Measurements from ENCODE around the gene EPB41L5.

EPB41L5 gene

DNA sequence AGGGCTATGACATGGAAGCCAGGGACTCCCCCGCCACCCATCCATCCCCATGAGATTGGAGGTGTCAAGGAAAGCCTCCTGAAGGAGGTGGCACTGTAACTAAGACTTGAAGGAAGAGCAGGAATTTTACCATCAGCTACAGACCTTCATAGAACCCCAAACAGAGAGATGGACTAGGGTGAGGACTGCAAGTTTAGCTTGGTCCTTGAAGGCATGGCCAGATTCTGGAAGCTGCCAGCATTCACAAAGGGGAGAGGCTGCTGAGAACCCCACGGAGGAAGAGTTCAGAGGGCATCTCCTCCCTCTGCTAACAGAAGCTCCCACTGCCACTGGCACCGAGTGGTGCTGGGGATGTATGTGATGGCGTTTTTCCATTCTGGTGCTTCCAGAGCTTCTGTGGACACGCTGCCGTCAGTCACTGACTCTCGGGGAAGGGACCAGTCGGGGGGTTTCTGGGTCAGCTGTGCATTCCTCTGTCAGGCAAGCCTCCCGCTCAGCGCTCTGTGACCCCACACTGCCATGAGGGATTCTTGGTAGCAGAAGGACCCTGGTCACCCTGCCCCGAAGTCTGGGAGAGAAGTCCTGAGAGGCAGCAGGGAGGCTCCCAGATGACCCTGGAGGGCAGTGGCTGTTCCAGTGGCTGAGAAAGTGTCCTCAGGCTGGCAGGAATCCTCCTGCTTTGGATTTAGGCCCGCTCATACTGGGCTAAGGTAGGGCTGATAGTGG lies 192.2 kb downstream of the EPB41L5 start:
- no peak for DNase-seq

DNA sequence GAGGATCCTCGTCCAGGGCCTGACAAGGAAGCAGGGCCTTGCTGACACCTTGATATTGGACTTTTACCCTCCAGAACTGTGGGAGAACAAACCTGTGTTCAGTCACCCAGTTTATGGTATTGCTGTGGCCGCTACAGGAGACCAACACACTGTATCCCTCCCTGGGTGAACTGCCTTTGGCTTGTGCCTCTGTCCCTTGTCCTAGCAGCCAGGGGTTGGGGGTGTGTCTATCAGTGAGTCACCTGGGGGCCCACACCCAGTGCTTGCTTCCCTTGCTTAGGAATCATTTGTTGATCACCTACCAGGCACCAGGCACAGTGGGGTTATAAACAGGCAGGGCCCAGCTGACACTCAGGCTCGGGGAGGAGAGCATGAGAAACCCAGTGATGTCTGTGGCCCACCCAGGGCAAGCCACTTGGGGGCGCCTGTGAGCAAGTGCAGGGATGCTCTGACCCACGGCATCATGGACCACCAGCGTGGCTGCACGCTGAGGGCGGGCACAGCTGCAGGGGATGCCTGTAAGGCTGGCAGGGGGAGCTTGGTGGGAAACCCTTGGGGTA lies 193.2 kb downstream of the EPB41L5 start:
- DNase-seq = peak; percentile 63 to 69

DNA sequence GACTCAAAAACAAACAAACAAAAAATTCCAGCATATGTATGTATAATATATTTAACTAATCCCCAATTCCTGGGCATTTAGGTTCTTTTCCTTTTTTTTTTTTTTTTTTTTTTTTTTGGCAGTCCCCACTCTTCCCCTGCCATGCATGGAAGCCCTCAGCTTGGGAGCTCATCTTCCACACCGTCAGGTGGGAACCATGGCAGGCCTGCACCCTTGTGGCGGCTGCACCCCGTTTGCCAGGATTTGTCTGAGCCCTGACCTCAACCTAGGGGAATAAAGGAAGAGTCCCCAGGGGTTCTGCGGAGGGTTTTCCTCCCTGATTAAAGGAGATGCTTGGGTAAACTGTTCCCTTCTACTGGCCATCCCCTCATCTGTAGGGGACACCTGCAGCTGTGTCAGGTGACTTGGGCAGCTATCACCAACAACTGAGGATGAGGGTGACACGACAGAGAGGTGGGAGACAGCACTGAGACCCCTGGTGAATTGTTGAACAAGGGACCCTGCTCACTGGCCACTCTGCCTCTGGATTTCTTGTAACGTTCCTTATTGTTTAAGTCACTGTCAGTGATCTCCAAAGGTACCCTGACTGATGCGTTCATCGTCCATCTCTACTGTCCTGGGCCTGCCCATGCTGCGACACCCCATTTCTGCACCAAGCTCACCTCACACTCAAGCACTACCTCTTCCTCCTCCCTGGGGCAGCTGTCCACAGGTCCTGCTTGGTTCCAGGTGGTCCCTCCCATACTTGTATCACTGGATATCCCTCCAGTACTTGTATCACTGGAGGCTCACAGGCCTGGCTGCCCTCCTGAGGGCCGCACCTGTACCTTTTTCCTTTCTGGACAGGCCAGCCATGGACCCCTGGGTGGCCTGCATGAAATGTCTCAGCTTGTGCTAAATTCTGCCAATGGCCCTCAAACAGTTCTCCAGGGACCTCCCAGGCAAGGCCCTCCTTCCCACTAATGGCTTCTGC lies 195.8 kb downstream of the EPB41L5 start:
- DNase-seq = no peak

DNA sequence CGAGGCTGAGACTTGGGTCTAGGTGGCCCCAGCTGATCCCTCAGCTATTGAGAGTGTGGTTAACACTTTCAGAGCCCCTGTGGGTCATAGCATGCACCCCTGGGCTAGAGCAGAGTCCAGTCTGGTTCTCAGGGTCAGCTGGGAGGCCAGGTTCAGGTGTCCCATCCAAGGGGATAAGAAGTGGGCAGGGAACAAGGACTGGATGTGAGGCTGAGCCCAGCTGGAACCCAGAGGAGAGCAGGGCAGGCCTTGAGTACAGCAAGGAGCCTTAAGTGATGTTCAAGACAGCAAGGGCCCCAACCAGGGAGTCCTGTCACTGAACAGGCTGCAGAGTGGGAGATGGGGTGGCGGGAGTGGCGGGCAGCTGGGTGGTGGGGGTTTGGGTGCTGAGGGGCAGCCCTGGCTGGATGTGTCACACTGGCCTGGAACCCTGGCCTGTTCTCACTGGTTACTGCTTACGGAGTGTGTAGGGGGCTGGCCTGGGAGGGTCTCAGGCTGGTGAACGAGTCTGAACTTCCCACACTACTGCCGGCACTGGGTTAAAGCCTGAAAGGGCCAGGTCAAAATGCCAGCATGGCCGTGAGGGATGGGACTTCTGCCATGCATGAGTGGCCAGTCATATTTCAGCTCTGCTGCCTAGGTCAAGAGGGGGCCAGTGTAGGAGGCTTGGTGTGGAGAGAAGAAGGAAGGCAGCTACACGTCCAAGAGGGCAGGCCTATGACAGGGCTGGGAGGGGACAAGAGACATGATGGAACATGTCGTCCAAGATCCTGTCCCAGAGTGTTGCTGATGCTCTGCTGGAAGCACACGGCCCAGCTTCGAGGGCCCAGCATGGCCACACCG lies 196.8 kb downstream of the EPB41L5 start:
- DNase-seq = no peak

- DNase-seq = no peak
Observed at GRCh38 chr2:120210270-120210693, 197.4 kb downstream of the EPB41L5 start.

DNA sequence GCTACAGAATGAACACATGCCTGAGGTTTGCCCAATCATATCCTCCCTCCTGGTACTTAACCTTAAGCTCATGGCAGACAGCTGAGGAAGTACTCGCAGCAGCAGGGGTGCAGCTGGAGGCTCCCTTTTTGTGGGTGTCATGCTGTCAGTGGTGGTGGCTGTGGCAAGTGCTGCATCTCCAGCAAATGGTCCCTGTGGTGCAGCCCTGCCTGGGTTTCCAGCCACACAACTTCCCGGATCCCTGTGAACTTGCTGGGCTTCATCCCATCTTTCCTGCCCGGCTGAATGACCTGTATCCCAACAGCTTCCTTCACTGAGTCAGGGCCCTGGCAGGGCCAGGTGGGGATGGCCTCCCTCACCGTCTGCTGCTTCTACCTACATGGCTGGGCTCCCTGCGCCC lies 205.3 kb downstream of the EPB41L5 start:
- no peak for DNase-seq

DNA sequence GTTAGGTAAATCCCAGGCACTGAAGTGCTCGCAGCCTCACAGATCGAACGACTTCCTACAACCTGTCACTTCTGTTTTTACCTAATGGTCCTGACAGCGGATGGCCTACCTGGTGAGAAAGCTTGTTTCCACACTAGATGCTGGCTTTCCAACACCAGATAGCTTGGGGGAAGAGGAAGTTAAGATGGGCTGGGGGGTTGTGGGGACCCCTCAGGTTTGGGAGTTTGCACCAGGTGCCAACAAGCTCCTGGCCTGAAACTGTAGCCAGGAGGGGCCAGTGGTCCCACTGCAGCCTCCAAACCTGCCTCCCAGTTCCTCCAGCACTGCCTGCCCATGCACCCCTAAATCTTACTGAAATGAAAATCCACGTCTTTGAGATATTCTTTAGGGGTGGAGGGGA lies 206.4 kb downstream of the EPB41L5 start:
- no peak for DNase-seq

DNA sequence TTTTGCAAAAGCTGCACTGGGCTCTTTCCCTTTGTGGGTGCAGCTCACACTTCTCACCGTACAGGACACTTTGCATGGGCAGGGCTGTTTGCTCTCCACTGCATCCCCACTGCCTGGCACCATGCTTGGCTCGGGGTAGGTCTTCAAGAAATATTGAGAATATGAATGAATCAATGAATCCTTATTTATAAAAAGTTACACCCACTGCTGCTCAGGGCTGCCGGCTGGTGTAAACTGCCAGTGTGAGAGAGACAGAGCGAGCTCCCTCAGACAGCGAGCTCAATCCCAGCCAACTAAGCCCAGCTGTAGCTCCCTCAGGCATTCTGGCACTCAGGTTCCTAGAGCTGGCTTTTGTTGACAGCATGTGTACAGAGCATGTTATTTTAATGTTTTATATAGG lies 206.9 kb downstream of the EPB41L5 start:
- DNase-seq = no peak

- DNase-seq = no peak
Observed at GRCh38 chr2:120220756-120221155, 207.9 kb downstream of the EPB41L5 start.

- no peak for DNase-seq
Observed at GRCh38 chr2:120221616-120222015, 208.7 kb downstream of the EPB41L5 start.

- DNase-seq = no peak
Observed at GRCh38 chr2:120222186-120223033, 209.5 kb downstream of the EPB41L5 start.

GRCh38 chr2:120223034-120223912 lies 210.4 kb downstream of the EPB41L5 start, which contains the start of gene TMEM185B:
Gene TMEM185B, minus strand, starts transcription at chr2:120223400. Its CDS starts 424 bp downstream, at chr2:120222976.
- peak; percentile 94 to 95 for DNase-seq

DNA sequence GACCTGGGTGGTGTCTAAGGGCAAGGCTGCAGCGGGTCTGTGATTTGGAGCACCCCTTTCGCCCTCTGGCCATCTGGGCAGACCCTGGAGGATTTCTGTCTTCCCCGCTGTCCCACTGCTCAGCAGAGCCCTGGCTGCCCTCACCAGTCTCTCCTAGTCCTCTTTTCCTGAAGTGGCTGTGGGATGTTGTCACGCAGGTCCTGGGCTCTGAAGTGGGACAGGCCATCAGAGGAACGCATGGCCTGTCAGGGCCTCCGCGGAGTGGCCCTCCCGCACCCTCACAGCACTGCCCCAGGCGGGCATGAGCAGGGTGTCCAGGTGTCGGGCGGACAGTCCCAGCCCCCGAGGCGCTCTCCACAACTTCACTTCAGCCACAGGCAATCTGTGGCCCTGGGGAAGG lies 211.4 kb downstream of the EPB41L5 start:
- DNase-seq = no peak

DNA sequence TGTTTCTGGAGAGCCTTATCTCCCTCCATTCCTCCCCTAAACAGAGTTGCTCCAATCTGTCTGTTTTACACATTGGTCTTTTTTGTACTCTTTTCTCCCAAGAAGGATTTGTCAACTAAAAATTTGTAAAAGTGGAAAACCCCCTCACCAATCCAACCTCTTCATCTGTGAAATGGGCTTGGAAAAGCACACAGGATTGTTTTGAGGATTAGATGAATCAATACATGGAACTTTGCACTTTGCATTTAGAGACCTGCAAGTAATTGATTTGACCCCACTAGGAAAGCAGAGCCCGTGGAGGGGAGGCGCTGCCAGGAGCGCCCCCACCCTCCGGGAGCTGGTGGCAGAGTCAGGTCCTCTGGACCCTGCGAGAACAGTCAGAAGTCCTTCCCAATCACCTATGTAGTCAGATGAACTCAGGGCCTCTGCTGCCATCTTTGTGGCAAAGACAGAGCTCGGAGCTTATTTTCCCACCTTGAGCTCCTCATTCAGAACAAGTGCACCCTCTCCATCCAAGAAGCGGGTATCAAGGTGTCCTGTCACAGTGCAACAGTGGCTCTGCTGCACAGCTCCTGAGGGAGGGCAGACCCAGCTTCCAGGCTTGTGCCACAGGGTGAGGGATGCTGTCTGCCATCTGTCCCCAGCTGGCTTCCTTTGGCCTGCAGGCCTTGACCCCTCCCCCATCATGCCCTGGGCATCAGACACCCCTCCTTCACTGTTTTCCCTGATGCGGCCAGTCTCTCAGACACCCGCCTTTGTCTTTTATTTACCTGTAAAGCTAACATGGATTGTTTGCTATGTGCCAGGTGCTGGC lies 212.1 kb downstream of the EPB41L5 start:
- DNase-seq = no peak

DNA sequence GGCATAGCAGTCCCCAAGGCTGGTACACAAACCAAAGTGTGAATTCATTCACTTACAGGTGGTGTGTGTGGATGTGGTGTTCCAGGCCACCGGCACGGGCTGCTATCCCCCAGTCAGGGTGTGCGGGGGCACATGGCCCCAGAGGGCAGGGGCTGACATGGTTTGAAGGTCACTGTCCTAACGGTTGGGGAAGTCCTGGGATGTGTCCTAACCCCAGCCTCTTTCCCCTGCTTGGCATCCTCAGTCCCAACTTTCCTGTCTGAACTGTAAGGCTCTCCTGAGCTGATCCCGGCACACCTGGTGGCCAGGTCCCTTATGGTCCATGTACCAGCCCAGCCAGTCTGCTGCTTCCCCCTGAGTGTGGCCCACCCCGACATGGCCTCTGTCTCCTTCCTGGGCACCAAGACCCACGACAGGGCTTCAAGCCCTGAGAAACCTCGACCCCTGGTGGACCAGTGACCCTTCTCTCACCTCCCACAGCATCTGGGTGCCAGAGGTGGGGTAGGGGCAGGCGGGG lies 212.7 kb downstream of the EPB41L5 start:
- DNase-seq = no peak

DNA sequence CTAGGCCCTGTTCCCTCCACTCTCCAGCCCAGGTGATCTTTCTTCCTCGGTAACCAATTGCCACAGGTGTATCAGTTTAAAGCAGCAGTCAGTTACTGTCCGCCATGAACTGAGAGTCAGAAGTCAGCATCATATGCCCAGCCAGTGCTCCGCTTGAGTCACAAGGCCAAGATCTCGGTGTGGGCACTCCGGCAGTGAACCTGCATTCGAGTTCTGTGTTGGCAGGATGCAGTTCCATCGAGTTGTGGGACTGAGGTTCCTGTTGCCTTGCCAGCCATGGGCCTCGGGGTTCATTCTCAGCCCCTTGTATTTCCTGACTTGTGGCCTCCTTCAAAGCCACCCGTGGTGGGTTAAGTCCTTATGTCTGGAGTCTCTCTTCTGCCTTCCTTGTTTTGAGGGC lies 213.4 kb downstream of the EPB41L5 start:
- DNase-seq = no peak

DNA sequence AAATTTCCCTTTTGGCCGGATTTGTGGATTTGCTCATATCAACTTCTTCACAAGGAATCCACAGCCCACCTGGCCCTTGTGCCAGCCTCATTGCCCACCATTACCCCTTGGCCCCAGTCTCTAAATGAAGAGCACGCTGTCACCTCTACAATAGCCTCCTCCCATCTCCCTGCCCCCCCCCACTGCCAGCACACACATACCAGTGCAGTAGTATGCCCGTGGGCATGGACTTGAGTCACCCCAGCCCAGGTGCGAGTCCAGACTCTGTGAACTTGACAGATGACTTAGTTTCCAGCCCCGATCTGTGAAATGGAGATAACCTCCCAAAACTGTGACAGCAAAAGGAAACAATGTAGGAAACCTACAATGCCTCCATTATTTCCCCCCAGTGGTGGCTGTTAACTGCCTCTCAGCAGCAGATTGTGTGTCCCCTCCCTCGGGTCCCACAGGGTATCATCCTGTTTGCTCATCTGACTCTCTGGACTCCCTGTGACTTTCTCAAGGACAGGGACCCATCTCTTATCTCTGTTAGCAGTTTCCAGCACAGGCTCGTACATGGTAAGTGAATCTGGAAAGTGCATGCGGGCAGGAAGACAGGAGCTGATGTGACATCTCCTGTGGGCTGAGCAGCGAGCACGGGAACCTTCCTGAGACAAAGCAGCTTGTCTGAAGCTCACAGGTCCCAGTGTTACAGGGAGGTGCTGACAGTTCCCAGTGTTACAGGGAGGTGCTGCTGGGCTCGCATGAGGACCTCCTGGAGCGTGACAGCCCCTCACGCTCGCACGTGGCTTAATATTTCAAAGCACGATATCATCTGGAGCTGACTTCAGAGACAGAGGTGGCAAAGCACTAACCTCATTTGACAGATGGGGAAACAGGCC lies 214.5 kb downstream of the EPB41L5 start:
- DNase-seq = peak; percentile 38 to 44

DNA sequence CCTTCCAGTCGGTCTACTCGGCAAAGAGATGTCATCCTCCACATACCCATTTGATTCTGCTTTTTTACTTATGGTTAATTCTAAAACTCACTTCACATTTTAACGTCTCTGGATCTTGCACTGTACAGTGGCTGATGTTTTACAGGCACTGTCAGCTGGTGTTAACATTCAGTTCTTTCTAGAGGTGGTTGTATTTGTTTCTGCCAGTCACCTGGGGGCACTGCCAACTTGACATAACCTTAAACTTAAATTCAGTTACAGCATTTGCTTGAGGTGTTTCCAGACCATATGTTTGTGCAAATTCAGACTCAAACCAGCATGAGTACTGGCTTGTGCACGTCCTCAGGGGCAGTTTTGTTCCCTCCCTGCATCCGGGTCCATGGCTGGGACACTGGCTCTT lies 215.6 kb downstream of the EPB41L5 start:
- DNase-seq = no peak
